Mucosa of gallbladder (tissue), 1 donor: ENCODE results near the gene ZNF764. TPM values are rescaled to one million over a fixed set of nuclear protein-coding genes. Genes with fewer than 3 reads are reported as not detected.
"Not testable (repeated sequence)": the region's sequence is repeated elsewhere in the genome, so short reads cannot be mapped to it uniquely, and the experiment has no call there.

Experiments
- DNase-seq: peaks from one replicate; pipeline ENCODE4 v3.0.0-alpha.2; 2020; ENCODE audit warnings: low spot score
- total RNA-seq: library from RNA; stranded (reverse); gene quantifications from one replicate; pipeline ENCODE4 v1.2.1, GENCODE V29; 2021
- donor health status: DM: no; HTN: no; CAD: no.

ZNF764 gene
- total RNA-seq: 12.1 TPM

DNA sequence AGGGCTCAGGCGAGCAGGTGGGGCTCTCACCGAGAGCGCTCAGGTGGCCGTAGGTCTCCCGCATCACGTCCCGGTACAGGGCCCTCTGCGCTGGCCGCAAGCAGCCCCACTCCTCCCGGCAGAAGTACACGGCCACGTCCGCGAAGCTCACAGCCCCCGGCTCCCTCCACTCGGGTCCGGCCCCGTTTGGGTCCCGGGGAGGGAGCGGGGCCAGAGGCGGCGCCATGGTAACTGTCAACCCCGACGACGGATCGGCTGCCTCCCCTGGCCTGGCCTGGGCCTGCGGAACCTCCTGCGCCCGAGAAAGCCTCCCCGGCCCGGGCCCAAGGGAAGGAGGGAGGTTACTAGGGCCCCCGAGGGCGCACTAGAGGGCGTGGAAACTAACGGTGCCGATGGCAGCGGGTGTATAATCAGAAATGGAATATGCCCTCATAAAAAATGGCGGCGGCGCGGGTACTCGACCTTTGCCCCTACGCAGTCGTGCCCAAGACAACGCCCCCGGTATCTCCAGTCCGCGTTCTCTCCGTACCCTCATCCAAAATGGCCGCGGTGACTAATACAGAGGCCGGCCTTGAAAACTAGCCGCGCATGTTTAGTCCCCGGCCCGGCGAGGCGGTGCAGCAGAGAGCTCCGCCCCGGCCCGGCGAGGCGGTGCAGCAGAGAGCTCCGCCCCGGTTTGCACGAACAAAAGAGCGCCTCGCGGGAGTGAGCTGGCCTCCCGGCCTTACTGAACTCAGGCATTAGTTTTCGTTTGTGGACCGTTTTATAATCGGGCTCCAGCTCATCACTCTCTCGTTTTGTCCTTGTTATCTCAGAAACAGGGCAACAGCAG lies at the start of gene ZNF764:
ZNF764 (minus strand) TSS at position 418 of the 832 bp plus-strand sequence; CDS start at position 226, 192 bp downstream.
- peak; percentile 99 for DNase-seq

DNA sequence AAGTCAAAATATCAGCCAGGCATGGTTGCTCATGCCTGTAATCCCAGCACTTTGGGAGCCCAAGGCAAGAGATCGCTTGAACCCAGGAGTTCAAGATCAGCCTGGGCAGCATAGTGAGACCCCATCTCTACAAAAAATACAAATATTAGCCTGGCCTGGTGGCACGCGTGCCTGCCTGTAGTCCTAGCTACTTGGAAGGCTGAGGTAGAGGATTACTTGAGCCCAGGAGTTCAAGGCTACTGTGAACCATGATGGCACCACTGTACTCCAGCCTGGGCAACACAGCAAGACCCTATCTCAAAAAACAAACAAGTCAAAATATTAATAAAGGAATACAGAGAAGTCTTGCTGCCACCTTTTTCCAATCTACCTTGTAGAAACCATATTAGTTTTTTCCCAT lies 47.8 kb upstream of the ZNF764 start:
- no peak for DNase-seq

DNA sequence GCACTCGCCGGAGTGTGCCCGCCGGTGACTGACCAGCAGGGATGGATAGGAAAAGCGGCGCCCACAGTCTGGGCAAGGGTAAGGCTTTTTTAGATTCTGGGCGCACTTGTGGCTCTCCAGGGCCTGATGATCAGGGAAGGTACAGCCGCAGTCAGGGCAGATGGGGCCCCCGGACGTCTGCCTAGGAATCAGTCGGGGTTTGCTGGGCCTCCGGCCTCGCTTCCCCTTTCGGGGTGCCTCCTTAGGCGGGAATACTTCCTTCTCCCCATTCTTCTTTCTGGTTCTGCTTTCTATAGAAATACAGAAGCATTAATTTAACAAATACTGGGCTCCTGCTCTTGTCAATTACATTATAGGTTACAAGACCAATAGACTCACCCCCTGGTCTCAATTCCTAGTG lies 47.0 kb upstream of the ZNF764 start:
- DNase-seq: no peak

DNA sequence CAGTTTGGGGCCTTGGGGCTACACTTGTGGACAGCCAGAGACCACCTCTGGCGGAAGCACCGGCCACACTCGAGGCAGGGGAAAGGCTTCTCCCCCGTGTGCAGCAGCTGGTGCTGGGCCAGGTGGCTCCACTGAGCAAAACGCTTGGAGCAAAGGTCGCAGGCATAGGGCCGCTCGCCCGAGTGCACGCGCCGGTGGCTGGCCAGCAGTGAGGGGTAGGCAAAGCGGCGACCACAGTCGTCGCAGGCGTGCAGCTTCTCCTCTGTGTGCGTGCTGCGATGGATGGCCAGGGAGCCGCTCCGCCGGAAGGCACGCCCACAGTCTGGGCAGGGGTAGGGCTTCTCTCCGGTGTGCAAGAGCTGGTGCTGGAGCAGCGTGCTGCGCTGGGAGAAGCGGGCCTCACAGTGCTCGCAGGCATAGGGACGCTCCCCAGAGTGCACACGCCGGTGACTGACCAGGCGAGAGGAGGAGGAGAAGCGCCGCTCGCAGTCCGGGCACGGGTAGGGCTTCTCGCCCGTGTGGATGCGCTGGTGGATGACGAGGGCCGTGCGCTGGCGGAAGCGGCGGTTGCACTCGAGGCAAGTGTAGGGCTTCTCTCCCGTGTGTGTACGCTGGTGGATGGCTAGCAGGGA lies 46.3 kb upstream of the ZNF764 start:
- DNase-seq: no peak

DNA sequence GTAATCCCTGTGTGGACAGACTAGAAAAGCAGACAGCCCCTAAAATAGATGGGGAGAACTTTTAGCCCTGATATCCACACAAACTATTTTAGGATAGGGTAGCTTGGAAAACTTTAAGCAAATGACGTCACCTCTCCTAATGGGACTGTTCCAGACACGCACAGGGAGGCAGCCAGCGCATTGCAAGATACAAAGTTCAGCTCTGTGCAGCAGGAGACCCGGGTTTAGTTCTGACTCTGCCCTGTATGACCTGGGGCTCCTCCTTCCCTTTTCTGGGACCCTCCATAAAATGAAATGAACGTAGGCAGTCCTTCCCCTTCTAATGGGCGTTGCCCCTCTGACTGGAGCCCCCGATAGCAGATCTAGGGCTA lies 45.8 kb upstream of the ZNF764 start:
- DNase-seq: no peak

DNA sequence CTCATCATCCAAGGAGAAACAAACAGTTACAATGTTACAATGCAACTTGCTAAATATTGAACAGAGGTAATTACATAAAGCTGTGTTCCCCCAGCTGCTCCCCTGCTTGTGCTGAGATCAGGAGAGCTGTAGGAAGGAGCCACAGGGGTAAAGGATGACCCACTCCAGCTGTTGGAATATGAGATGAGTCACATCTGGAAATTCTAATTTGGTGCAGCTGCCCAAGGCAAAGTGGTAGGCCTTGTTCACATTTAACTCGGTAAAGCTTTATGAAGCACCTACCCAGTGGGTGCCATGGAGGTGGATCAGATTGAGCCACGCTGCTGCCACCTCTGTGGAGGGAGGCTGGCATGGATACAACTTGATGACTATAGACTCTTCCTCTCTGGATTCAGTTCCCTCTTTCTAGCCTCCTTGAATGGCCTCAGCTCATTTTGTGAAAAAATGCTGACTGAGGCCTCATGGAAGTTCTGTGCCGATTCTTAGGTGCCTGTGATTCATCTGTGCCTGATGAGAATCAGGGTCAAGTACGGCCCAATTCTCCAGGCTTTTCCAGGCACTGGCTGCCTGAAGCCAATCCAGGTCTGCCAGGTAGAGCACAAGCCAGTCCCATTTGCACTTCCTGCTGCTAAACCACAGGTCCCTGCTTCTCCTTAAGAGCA lies 44.6 kb upstream of the ZNF764 start:
- DNase-seq: no peak

DNA sequence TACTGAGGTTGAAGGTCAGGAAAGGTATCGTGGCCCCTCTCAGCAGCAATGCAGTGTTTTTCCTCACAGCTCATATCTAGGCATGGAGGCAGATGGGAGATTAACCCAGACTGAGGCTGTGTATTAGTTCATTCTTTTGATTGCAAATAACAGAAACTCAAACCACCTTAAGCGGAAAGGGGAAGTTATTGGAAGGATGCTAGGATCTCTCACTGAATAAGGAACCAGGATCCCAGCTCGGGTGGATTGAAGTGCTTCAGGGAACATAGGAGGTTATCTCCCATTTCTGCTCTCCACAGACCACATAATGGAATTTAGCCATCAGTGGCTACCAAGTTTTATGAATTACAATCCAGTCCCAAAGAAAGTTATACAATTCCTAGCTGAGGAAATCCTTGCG lies 43.8 kb upstream of the ZNF764 start:
- DNase-seq: no peak

DNA sequence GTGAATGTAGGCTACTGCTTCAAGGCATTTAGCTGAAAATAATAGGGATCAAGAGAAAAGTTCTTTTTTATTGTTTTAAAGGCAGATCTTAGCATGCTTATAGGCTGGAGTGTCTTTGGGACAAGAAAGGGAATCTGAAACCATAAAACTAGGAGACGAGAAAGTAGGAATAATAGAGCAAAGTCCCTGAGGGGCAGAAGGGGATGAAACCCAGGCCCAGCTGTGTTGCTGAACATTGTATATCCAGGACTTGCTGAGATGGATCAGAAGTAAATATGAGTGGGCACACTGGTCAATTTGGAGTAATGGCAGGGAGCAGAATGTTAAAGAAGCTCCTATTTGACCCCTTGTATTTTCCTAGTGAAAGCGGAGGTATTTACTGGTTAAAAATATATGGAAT lies 42.8 kb upstream of the ZNF764 start:
- no peak for DNase-seq

DNA sequence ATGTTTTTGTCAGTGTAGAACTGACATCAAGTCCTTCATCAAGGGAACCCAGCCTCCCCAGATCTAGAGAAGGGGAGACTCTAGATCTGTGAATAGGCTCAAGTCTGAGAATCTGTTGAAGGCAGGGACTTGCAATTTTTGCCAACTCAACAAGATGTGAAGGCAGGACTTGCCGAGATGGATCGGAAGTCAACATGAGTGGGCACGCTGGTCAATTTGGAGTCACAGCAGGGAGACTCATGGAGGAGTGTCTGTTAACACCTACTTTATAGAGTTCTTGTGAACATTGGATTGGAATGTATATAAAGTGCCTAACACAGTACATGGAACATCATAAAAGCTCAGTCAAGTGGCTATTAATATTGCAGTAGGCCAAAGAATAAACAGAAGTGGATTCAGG lies 42.0 kb upstream of the ZNF764 start:
- DNase-seq: no peak

DNA sequence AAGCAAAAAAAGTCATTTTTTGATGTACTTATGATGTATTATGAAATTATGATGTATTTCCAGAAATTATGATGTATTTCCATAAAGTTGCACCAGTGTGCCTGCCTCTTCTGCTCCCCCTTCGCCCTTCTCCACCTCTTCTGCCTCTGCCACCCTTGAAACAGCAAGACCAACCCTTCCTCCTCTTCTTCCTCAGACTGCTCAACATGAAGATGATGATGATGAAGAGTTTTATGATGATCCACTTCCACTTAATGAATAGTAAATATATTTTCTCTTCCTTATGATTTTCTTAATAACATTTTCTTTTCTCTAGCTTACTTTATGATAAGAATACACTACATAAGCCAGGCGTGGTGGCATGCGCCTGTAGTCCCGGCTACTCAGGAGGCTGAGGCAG lies 34.7 kb upstream of the ZNF764 start:
- no peak for DNase-seq

DNA sequence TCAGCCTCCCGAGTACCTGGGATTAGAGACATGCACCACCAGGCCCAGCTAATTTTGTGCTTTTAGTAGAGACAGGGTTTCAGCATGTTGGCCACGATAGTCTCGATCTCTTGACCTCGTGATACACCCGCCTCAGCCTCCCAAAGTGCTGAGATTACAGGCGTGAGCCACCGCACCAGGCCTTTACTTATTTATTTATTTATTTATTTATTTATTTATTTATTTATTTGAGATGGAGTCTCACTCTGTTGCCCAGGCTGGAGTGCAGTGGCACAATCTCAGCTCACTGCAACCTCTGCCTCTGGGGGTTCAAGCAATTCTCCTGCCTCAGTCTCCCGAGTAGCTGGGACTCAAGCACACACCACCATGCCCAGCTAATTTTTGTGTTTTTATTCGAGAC lies 32.7 kb upstream of the ZNF764 start:
- DNase-seq: not testable (repeated sequence)

DNA sequence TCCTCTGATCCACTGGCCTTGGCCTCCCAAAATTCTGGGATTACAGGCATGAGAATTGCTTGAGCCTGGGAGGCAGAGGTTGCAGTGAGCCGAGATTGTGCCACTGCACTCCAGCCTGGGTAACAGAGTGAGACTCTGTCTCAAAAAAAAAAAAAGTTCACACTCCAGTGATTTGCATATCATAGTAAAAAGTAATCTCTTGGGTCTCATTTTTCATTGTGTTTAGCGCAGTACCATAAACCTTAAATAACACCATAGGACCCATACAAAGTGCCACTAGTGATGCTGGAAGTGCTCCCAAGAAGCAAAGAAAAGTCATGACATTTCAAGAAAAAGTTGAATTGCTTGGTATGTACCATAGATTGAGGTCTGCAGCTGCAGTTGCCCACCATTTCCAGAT lies 31.4 kb upstream of the ZNF764 start:
- not testable (repeated sequence) for DNase-seq

DNA sequence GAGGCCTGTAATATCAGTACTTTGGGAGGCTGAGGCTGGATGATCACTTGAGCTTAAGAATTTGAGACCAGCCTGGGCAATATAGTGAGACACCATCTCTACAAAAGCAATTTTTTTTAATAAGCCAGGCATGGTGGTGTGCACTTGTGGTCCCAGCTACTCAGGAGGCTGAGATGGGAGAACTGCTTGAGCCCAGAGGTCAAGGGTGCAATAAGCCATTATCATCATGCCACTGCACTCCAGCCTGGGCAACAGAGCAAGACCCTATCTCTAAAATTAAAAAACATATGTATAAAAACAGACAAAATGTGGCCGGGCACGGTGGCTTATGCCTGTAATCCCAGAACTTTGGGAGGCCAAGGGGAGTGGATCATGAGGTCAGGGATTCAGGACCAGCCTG lies 30.5 kb upstream of the ZNF764 start:
- no peak for DNase-seq

DNA sequence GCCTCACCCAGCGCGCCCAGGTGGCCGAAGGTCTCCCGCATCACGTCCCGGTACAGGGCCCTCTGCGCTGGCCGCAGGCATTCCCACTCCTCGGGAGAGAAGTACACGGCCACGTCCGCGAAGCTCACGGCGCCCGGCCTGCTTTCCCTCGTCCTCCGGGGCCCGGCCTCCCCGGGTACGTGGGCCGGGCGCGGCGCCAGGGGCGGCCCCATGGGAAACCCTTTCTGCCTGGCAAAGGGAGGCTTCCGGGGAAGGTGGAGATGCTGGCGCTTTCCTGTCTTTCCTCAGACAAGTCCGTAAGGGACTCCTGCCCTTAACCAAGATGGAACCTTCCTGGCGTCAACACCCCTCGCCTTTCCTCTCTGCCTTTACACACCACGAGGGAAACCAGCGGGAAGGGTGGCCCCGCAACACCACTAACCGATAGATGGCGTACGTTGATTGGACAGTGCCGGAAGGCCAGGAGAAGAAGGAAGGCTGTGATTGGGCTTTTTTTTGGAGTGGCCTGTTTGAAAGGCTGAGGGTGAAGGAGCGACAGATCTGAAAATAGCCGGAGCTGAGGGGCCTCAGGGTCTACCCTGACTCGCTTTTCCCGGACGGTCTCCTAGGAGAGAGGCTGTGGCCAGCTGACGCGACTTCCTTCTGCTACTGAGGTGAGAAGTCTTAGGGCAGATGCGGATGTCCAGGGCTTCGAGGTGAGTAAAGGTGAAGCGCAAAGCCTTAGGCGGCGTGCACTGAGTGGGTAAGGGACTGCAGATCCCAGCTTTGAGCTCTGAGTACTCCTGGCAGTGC lies 27.4 kb upstream of the ZNF764 start, which contains the start of gene ZNF785:
ZNF785 (minus strand) TSS at position 298 of the 792 bp plus-strand sequence; CDS start at position 212, 86 bp downstream.
- peak; percentile 98 for DNase-seq

DNA sequence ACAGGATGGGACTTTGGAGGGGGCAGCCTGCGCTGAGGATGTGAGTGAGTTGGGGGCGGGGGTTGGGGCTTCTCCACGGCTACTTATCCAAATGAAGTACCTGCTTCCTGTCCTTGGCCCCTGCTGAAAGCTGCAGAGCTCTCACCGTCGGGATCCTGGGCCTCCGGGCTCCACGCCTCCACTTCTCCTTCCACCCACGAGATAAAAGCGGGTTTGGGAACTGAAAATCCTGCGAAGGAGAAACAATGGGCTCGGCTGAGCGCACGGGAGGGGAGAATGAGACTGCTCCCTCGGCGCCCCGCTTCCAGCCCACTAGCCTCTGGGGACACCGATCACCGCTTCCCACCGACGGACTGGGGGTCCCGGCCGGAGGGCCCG lies 26.8 kb upstream of the ZNF764 start:
- no peak for DNase-seq

DNA sequence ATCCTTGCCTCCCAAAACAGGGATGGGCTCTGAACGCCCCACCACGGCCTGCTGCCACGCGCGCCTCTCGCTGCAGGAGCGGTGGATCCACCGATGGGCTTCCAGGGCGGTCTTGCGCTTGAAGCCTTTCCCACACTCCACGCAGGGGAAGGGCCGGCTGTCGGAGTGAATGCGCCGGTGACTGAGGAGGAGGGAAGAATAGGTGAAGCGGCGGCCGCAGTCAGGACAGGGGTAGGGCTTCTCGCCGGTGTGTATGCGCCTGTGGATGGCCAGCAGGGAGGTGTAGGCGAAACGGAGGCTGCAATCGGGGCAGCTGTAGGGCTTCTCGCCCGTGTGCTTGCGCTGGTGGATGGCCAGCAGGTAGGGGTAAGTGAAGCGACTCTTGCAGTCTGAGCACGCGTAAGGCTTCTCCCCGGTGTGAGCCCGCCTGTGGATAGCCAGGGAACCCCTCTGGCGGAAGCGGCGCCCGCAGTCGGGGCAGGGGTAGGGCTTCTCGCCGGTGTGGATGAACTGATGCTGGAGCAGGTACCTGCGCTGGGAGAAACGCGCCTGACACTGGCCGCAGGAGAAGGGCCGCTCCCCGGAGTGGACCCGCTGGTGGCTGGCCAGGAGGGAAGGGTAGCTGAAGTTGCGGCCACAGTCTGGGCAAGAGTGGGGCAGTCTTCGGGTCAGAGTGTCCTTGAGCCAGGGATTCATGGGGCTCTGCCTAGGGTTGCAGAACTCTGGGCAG lies 24.6 kb upstream of the ZNF764 start:
- DNase-seq: no peak

DNA sequence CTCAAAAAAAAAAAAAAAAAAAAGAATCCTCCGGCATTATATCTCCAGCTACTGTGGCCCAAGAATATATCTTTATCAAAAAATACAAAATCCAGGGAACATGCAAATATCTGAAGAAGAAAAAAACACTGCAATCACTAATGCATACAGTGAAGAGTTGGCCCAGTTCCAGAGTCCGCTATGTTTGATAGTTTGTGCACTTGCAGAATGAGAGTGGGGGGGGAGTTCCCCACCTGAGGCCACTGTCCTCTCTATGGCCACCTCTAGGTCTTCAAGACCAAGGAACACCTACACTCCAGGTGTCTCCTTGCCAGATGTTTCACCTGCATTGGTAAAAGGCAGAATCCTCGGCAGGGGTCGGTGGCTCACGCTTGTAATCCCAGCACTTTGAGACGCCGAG lies 23.3 kb upstream of the ZNF764 start:
- DNase-seq: no peak

DNA sequence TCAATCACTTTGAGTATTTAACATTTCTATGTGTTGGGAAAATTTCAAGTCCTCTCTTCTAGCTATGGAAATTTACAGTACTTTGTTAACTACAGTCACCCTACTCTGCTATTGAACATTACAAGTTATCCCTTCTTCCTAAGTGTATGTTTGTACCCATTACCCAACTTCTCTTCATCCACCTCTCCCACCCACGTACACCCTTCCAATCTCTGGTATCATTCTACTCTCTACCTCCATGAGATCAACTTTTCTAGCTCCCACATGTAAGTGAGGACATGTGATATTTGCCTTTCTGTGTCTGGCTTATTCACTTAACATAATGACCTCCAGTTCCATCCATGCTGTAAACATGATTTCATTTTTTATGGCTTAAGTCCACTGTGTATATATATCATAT lies 16.5 kb upstream of the ZNF764 start:
- DNase-seq: no peak

DNA sequence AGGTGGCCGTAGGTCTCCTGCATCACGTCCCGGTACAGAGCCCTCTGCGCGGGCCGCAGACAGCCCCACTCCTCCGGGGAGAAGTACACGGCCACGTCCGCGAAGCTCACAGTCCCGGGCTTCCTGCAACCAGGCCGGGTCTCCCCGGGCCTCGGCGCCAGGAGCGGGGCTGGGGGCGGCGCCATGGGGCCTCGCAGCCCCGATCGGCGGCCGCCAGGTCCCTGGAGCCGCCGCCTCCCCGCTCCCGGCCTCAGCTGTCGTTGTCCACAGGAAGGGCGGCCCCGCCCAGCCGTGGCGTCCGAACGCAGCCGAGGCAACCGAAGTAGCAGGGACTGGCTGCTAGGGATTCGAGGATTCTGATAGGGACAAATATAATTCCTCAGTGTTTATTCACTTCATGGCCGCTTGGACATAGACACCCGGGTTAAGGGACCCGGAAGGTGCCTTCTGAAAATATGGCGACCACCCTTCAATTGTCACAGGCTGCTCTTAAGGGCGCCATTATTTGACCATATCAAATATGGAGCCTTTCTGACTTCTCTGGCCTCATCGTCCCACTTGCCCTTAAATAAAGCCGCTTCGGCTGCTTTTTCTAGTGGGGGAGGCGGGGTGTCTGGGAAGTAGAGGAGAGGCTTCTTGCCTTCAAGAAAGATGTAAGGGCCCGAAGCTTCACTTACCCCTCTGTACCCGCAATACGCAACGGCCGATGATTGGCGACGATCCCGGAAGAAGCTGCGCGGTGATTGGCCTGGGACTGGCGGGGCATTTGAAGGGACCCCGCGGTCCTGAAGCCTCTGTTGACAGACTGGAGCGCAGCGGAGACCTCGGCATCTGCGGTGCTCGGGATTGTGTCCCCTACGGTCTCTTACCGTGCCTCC lies 13.5 kb upstream of the ZNF764 start, which contains the start of gene ZNF688:
ZNF688 (minus strand) TSS at position 270 of the 878 bp plus-strand sequence; CDS start at position 185, 85 bp downstream.
- DNase-seq: peak; percentile 96
